ENCODE measurements around the gene ALPK1.
"Not testable (repeated sequence)": the region's sequence is repeated elsewhere in the genome, so short reads cannot be mapped to it uniquely, and the experiment has no call there.

The ALPK1 gene

DNA sequence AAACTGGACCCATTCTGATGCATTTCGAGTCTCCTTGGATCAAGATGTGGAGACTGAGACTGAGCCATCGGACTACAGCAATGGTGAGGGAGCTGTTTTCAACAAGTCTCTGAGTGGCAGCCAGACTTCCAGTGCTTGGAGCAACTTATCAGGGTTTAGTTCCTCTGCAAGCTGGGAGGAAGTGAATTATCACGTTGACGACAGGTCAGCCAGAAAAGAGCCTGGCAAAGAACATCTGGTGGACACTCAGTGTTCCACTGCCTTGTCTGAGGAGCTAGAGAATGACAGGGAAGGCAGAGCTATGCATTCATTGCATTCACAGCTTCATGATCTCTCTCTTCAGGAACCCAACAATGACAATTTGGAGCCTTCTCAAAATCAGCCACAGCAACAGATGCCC is 134.0 kb downstream of the ALPK1 start:
- no peak for TF ChIP-seq Cebpa-rat (IDR thresholded peaks at IDR 0.05)
- no peak overlapping the region for H3K27ac ChIP-seq

GRCh38 chr4:112436987-112437386 is 139.8 kb downstream of the ALPK1 start:
- H3K27ac ChIP-seq = no peak overlapping the region
- no peak overlapping the region for H3K4me2 ChIP-seq
- H3K4me3 ChIP-seq = no peak overlapping the region
- no peaks in the 10 kb centered on the region for H3K27me3 ChIP-seq
- H3K9me3 ChIP-seq = no peaks in the 10 kb centered on the region
- no peaks in the 10 kb centered on the region for H4K20me1 ChIP-seq
- TF ChIP-seq Cebpa-rat (IDR thresholded peaks at IDR 0.05) = no peak
- H3K36me3 ChIP-seq = no peaks in the 10 kb centered on the region
- H3K4me1 ChIP-seq = no peaks in the 10 kb centered on the region
- H3K9ac ChIP-seq = no peak overlapping the region

More for the DNA sequence above, 134.0 kb downstream of the ALPK1 start:
- Histone ChIP-seq H3K4me1 (no peaks in the 10 kb centered on the region), H3K4me2 (no peak overlapping the region), H3K9ac (no peak overlapping the region), H4K20me1 (no peaks in the 10 kb centered on the region), H3K27me3 (no peaks in the 10 kb centered on the region), H3K36me3 (no peaks in the 10 kb centered on the region), H3K4me3 (no peak overlapping the region), H3K9me3 (no peaks in the 10 kb centered on the region)

DNA sequence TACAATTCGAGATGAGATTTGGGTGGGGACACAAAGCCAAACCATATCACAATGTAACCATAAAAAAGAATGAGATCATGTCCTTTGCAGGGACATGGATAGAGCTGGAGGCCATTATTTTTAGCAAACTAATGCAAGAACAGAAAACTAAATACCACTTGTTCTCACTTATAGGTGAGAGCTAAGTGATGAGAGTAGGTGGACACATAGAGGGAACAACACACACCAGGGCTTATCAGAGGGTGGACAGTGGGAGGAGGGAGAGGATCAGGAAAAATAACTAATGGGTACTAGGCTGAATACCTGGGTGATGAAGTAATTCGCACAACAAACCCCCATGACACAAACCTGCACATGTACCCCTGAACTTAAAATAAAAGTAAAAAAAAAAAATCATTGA is 145.1 kb downstream of the ALPK1 start:
- H4K20me1 ChIP-seq, H3K4me3 ChIP-seq, H3K4me1 ChIP-seq, H3K36me3 ChIP-seq, H3K4me2 ChIP-seq, H3K9ac ChIP-seq, H3K27me3 ChIP-seq, H3K27ac ChIP-seq: not testable (repeated sequence)
- peaks cover 12% of the 10 kb centered on the region for H3K9me3 ChIP-seq

DNA sequence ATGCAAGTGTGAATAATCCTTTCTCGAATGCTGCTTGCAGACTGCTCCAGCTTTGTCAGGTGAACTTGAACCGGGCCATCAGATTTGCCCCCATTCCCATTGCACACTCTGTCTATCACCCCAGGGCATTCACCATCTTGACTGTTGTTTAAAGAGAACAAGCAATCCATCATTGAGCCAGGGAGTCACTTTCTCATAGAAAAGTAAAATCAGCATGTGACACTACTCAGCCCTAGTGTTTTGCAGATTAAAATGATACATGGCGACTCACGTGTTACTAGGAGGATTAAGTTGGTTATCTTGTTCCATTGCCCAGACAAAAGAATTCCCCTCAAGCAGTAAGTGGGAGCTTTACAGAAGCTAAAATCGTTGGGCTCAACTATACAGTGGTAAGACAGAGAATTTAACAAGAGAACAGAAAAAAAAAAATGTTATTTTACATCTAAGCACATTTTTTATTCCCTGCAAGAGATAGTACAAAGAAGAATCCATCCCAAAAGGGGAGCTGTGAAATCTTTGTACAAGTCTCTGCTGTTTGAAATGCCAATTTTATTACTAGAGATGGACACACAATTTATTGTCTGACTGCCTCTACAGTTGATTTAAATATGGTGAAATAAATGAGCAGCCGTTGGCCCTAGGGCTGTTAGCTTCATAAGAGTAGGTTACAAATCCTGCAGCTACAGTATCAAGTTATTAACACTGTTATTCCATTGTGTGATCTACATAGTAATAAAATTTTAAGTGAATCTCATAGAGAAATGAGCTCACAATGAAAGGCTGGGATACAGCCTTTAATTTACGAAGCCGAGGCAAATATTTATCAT is 151.3 kb downstream of the ALPK1 start:
- H3K4me2 ChIP-seq = no peak overlapping the region
- TF ChIP-seq Cebpa-rat (IDR thresholded peaks at IDR 0.05) = no peak
- H3K9ac ChIP-seq = no peak overlapping the region
- H3K27ac ChIP-seq = no peak overlapping the region
- no peak overlapping the region for H3K4me3 ChIP-seq
- H4K20me1 ChIP-seq = no peaks in the 10 kb centered on the region
- H3K9me3 ChIP-seq = peaks cover 12% of the 10 kb centered on the region
- no peaks in the 10 kb centered on the region for H3K4me1 ChIP-seq
- H3K36me3 ChIP-seq = no peaks in the 10 kb centered on the region
- H3K27me3 ChIP-seq = no peaks in the 10 kb centered on the region

- no peaks in the 10 kb centered on the region for H3K36me3 ChIP-seq
- H3K27ac ChIP-seq = no peak overlapping the region
- H3K4me1 ChIP-seq = no peaks in the 10 kb centered on the region
- H3K9ac ChIP-seq = no peak overlapping the region
- H3K4me3 ChIP-seq = no peak overlapping the region
- no peaks in the 10 kb centered on the region for H3K27me3 ChIP-seq
- no peak for TF ChIP-seq Cebpa-rat (IDR thresholded peaks at IDR 0.05)
- peaks cover 12% of the 10 kb centered on the region for H3K9me3 ChIP-seq
- H3K4me2 ChIP-seq = no peak overlapping the region
- H4K20me1 ChIP-seq = no peaks in the 10 kb centered on the region
Observed at GRCh38 chr4:112449708-112450107, 152.5 kb downstream of the ALPK1 start.

DNA sequence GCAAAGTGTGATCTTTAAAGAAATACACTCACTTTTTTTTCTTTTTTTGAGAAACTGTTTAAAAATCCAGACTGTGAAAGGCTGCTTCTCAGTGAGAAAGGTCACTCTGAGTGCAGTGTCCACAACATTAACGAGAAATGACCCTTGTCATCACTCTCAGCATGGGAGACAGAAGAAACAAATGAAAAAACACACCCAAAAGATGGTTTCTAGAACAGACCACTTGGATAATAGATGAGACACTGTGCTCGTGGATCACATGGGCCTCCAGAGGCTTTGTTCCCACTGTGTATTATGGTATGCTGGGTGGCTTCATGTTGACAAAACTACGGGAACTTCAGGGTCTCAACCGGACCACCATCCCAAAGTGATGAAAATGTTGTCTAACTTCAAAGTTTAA is 153.9 kb downstream of the ALPK1 start:
- H3K27ac ChIP-seq = no peak overlapping the region
- no peak overlapping the region for H3K4me2 ChIP-seq
- no peak for TF ChIP-seq Cebpa-rat (IDR thresholded peaks at IDR 0.05)
- H4K20me1 ChIP-seq = no peaks in the 10 kb centered on the region
- no peak overlapping the region for H3K4me3 ChIP-seq
- no peaks in the 10 kb centered on the region for H3K27me3 ChIP-seq
- H3K9ac ChIP-seq = no peak overlapping the region
- no peaks in the 10 kb centered on the region for H3K4me1 ChIP-seq
- H3K9me3 ChIP-seq = 0 out of 2 replicates have a peak, but pooled peaks cover under 1% of the 10 kb centered on the region
- H3K36me3 ChIP-seq = no peaks in the 10 kb centered on the region

GRCh38 chr4:112451831-112452230 is 154.7 kb downstream of the ALPK1 start:
- Histone ChIP-seq H3K36me3 (no peaks in the 10 kb centered on the region), H3K9ac (no peak overlapping the region), H3K4me3 (no peak overlapping the region), H3K9me3 (no peaks in the 10 kb centered on the region), H3K4me1 (no peaks in the 10 kb centered on the region), H3K27me3 (no peaks in the 10 kb centered on the region), H3K27ac (no peak overlapping the region), H3K4me2 (no peak overlapping the region), H4K20me1 (no peaks in the 10 kb centered on the region)
- TF ChIP-seq Cebpa-rat (IDR thresholded peaks at IDR 0.05) = no peak

DNA sequence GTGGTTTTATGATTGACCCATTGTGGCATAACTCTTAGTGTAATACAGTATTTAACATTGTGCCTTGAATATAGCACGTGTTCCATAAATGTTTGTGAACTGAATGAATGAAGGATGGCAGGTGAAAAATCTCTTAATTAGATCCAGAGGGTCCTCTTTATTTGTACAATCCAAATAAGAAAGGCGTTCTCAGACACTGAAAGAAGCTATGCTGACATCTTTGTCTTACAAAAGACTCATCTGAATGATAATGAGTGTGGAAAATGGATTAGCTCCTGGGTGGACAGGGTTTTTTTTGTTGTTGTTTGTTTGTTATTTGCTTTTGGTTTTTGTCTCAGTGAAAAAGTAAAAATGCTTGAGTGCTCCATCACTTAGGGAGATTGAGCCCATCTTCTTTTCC is 156.2 kb downstream of the ALPK1 start:
- Histone ChIP-seq H3K27ac (no peak overlapping the region), H3K4me2 (no peak overlapping the region), H3K27me3 (no peaks in the 10 kb centered on the region), H4K20me1 (no peaks in the 10 kb centered on the region), H3K4me3 (no peak overlapping the region), H3K36me3 (no peaks in the 10 kb centered on the region), H3K9ac (no peak overlapping the region), H3K9me3 (peaks cover 2% of the 10 kb centered on the region), H3K4me1 (no peaks in the 10 kb centered on the region)
- no peak for TF ChIP-seq Cebpa-rat (IDR thresholded peaks at IDR 0.05)

GRCh38 chr4:112472318-112472717 is 175.1 kb downstream of the ALPK1 start:
- Histone ChIP-seq H3K4me1 (no peaks in the 10 kb centered on the region), H3K27ac (no peak overlapping the region), H4K20me1 (no peaks in the 10 kb centered on the region), H3K9me3 (no peaks in the 10 kb centered on the region), H3K4me3 (no peak overlapping the region), H3K9ac (no peak overlapping the region), H3K36me3 (no peaks in the 10 kb centered on the region), H3K27me3 (no peaks in the 10 kb centered on the region), H3K4me2 (no peak overlapping the region)
- no peak for TF ChIP-seq Cebpa-rat (IDR thresholded peaks at IDR 0.05)

- Histone ChIP-seq H3K4me2 (no peak overlapping the region), H4K20me1 (no peaks in the 10 kb centered on the region), H3K9me3 (no peaks in the 10 kb centered on the region), H3K4me3 (no peak overlapping the region), H3K4me1 (no peaks in the 10 kb centered on the region), H3K27me3 (no peaks in the 10 kb centered on the region), H3K36me3 (no peaks in the 10 kb centered on the region), H3K27ac (no peak overlapping the region), H3K9ac (no peak overlapping the region)
- no peak for TF ChIP-seq Cebpa-rat (IDR thresholded peaks at IDR 0.05)
Observed at GRCh38 chr4:112473985-112474384, 176.8 kb downstream of the ALPK1 start.

DNA sequence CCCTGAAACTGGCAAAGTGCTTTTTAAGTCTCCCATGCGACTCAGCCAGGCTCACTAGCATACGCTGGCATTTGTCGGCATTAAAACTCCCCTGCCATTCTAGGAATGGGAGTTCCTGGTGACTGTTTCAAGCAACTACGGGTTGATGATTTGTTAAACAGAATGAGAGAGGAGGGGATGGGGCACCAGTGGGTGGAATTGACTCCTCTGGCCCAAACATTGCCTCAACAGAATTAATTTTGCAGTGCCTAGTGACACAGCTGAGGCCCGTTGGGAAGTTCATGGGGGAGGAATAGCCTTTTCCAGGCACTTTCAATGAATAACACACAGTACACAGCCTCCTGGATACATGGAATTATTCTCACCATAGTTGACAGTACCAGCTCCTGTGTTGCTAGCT is 188.8 kb downstream of the ALPK1 start:
- H3K9ac ChIP-seq = no peak overlapping the region
- no peak for TF ChIP-seq Cebpa-rat (IDR thresholded peaks at IDR 0.05)
- H3K36me3 ChIP-seq = 0 out of 2 replicates have a peak, but pooled peaks cover 4% of the 10 kb centered on the region
- H3K27me3 ChIP-seq = no peaks in the 10 kb centered on the region
- no peak overlapping the region for H3K27ac ChIP-seq
- H3K4me2 ChIP-seq = no peak overlapping the region
- H4K20me1 ChIP-seq = no peaks in the 10 kb centered on the region
- no peak overlapping the region for H3K4me3 ChIP-seq
- no peaks in the 10 kb centered on the region for H3K4me1 ChIP-seq
- peaks cover 34% of the 10 kb centered on the region for H3K9me3 ChIP-seq

DNA sequence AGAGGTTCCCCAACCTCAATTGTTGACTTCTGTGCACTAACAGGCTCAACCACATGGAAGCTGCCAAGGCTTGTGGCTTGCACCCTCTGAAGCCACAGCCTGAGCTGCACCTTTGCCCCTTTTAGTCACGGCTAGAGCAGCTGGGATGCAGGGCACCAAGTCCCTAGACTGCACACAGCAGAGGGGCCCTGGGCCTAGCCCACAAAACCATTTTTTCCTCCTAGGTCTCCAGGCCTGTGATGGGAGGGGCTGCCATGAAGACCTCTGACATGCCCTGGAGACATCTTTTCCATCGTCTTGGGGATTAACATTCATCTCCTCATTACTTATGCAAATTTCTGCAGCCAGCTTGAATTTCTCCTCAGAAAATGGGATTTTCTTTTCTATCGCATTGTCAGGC is 193.6 kb downstream of the ALPK1 start:
- not testable (repeated sequence) for H3K36me3 ChIP-seq, H3K4me1 ChIP-seq, H3K27me3 ChIP-seq, H3K4me3 ChIP-seq, H3K27ac ChIP-seq, H3K9ac ChIP-seq, H3K4me2 ChIP-seq, H4K20me1 ChIP-seq
- peaks cover 38% of the 10 kb centered on the region for H3K9me3 ChIP-seq
